Sigmoid colon (tissue), 4 donors: ENCODE data around the gene GLIPR1L2.

Experiments
- CTCF ChIP-seq, 4 experiments: fragments of 450-650 bp in 3 of 4; fragments of 200-600 bp in 1 of 4; IDR thresholded peaks; one replicate each; pipeline ENCODE4 v1.5.1; 2016 to 2019; ENCODE audit warnings: antibody characterized with exemption in 4 of 4, mild to moderate bottlenecking in 3 of 4, moderate library complexity in 2 of 4
- POLR2A ChIP-seq, 2 donors: fragments of 450-650 bp; IDR thresholded peaks; one replicate each; pipeline ENCODE4 v1.6.1; 2016; ENCODE audit warnings: antibody characterized with exemption in 2 of 2, mild to moderate bottlenecking in 2 of 2, moderate library complexity in 2 of 2
- POLR2AphosphoS5 ChIP-seq, 4 donors: sonication (generic); formaldehyde crosslinking; IDR thresholded peaks; one replicate each; pipeline ENCODE4 v1.6.1; 2017; ENCODE audit warnings: antibody characterized with exemption in 4 of 4

- TF ChIP-seq CTCF (IDR thresholded peaks at IDR 0.05) = no peak
- no peak for TF ChIP-seq POLR2AphosphoS5 (IDR thresholded peaks at IDR 0.05)
- no peak for TF ChIP-seq POLR2A (IDR thresholded peaks at IDR 0.05)
These were observed 48.2 kb downstream of the GLIPR1L2 start for GRCh38 chr12:75439048-75439447.
